CD4-positive, alpha-beta T cell treated with Interleukin-21 for 1 hour (primary cell): ENCODE data around the gene SLC45A1.

Experiments used
- DNase-seq: peaks from one replicate; pipeline ENCODE4 v3.0.0-alpha.2; 2020

Gene SLC45A1

GRCh38 chr1:8338526-8339202, 20.8 kb downstream of the SLC45A1 start:
- DNase-seq = no peak

- DNase-seq = no peak
Measured at GRCh38 chr1:8339203-8339600, 21.3 kb downstream of the SLC45A1 start.

- no peak for DNase-seq
Measured at GRCh38 chr1:8340448-8340847, 22.5 kb downstream of the SLC45A1 start.

GRCh38 chr1:8342325-8342724, 24.4 kb downstream of the SLC45A1 start:
- no peak for DNase-seq

GRCh38 chr1:8343044-8343443, 25.1 kb downstream of the SLC45A1 start:
- no peak for DNase-seq

- no peak for DNase-seq
Measured at GRCh38 chr1:8343464-8344001, 25.6 kb downstream of the SLC45A1 start.

- DNase-seq = no peak
Measured at GRCh38 chr1:8344893-8345507, 27.1 kb downstream of the SLC45A1 start.

GRCh38 chr1:8345621-8346415, 27.9 kb downstream of the SLC45A1 start:
- DNase-seq = no peak

GRCh38 chr1:8347635-8348034, 29.7 kb downstream of the SLC45A1 start:
- DNase-seq = no peak

- DNase-seq = no peak
Measured at GRCh38 chr1:8348047-8348776, 30.3 kb downstream of the SLC45A1 start.

GRCh38 chr1:8348777-8349472, 31.0 kb downstream of the SLC45A1 start:
- DNase-seq = peak; percentile 72

- DNase-seq = no peak
Measured at GRCh38 chr1:8349473-8349865, 31.6 kb downstream of the SLC45A1 start.

- DNase-seq = no peak
Measured at GRCh38 chr1:8349961-8350360, 32.0 kb downstream of the SLC45A1 start.

- DNase-seq = no peak
Measured at GRCh38 chr1:8350914-8351684, 33.2 kb downstream of the SLC45A1 start.

GRCh38 chr1:8351693-8352470, 34.0 kb downstream of the SLC45A1 start:
- peak; percentile 7 for DNase-seq

- DNase-seq = no peak
Measured at GRCh38 chr1:8352471-8352845, 34.5 kb downstream of the SLC45A1 start.

GRCh38 chr1:8352886-8353785, 35.2 kb downstream of the SLC45A1 start:
- no peak for DNase-seq

- DNase-seq = no peak
Measured at GRCh38 chr1:8354038-8354437, 36.1 kb downstream of the SLC45A1 start.

GRCh38 chr1:8355439-8356255, 37.7 kb downstream of the SLC45A1 start:
- DNase-seq = no peak
